ENCODE measurements around the gene ATG9B. TPM values are rescaled to one million over a fixed set of nuclear protein-coding genes. Genes with fewer than 3 reads are reported as not detected.

Gene ATG9B
- total and polyA plus RNA-seq, 9 of the 15 experiments (the other 6 are each of a cell fraction or from before 2014, with no cell fraction given) = 0.29 to 8.0 (median 2.1) TPM

DNA sequence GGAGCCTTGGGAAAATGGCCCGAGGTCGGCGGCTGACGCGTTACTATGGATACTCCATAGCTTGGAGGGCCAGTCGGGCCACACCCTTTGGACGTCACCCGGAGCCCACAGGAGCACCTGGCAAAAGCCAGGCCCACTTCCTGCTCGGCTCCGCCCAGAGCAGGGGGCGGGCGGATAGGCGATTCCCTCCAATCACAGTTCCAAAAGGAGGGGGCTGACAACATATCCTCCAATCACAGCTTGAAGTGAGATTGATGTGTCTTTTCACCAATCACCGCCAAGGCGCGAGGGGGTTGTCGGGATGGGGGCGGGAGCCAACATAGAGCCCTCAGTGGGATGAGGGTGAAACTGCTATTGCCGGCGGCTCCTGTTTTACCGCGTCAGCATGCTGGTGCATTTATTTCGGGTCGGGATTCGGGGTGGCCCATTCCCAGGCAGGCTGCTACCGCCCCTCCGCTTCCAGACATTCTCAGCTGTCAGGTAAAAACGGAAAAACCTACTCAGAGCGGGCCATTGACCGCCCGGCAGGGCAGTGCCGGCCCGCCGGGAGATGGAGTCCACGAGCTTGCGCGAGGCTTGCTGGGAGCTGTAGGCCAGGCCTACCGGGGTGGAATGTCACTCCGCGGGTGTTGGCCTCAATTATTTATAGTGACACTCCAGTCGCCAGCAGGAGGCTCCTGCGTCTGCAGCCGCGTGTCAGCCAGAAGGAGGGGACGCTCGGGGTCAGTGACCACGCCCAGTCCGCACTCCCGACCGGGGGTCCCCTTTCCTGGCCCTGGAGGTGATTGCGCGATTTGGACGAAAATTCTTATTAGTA is 4.0 kb upstream of the ATG9B start, which contains the start of gene ABCB8 (continued):
- TF ChIP-seq BACH1 (tag; IDR thresholded peaks at IDR 0.05) (0 out of 2 replicates have a peak, but pooled peaks have one; percentile 1), FOSL1 (tag; conservative IDR thresholded peaks at IDR 0.05) (no peak; the same call in none of the 2 replicates), ZNF586 (CRISPR knock-in tag; conservative IDR thresholded peaks at IDR 0.05) (no peak; the same call in 1 of the 2 replicates), LEF1 (IDR thresholded peaks at IDR 0.05) (peak; percentile 33; the same call in 1 of the 2 replicates), SOX6 (IDR thresholded peaks at IDR 0.05) (peak; percentile 63; the same call in 1 of the 2 replicates), ZBTB1 (CRISPR knock-in tag; IDR thresholded peaks at IDR 0.05; ENCODE audit: borderline replicate concordance, low read depth) (peak; percentile 78; the same call in 1 of the 2 replicates), ZNF696 (CRISPR knock-in tag; conservative IDR thresholded peaks at IDR 0.05) (no peak), GATAD2B (IDR thresholded peaks at IDR 0.05; ENCODE audit: borderline replicate concordance) (no peak; the same call in 1 of the 2 replicates), MAFK (IDR thresholded peaks at IDR 0.05; ENCODE audit: low read length) (peak; percentile 51; the same call in 1 of the 2 replicates), CGGBP1 (CRISPR knock-in tag; IDR thresholded peaks at IDR 0.05) (no peak), ZKSCAN1 (IDR thresholded peaks at IDR 0.05; ENCODE audit: low read depth, low read length) (peak; percentile 47; the same call in 1 of the 2 replicates), ARHGAP35 (IDR thresholded peaks at IDR 0.05; ENCODE audit: partially characterized antibody) (no peak), ZNF77 (CRISPR knock-in tag; IDR thresholded peaks at IDR 0.05) (no peak), POU5F1 (IDR thresholded peaks at IDR 0.05; ENCODE audit: borderline replicate concordance, low read depth, low read length, partially characterized antibody) (no peak), ZNF444 (CRISPR knock-in tag; IDR thresholded peaks at IDR 0.05) (no peak), TSC22D4 (tag; IDR thresholded peaks at IDR 0.05) (no peak), SAFB (IDR thresholded peaks at IDR 0.05; ENCODE audit: borderline replicate concordance, low read depth, low read length) (peak; percentile 81; the same call in 1 of the 2 replicates), MTF1 (CRISPR knock-in tag; IDR thresholded peaks at IDR 0.05; ENCODE audit: borderline replicate concordance) (no peak), ZBTB2 (IDR thresholded peaks at IDR 0.05) (no peak), ZNF699 (CRISPR knock-in tag; IDR thresholded peaks at IDR 0.05; ENCODE audit: insufficient replicate concordance) (no peak), CBX1 (IDR thresholded peaks at IDR 0.05; ENCODE audit: low read depth) (peak; percentile 55), THRA (IDR thresholded peaks at IDR 0.05) (no peak), ASH1L (IDR thresholded peaks at IDR 0.05; ENCODE audit: borderline replicate concordance, low read depth, partially characterized antibody) (peak; percentile 99)
